ENCODE data around the gene TRPV3. TPM values are rescaled to one million over a fixed set of nuclear protein-coding genes. Genes with fewer than 3 reads are reported as not detected.

The TRPV3 gene
- total and polyA plus RNA-seq, 9 of the 15 experiments (the other 6 are each of a cell fraction or from before 2014, with no cell fraction given) = 0.03 to 0.42 (median 0.11) TPM; not detected in 1

Other genes starting within 250 kb of the TRPV3 start
Only the 7 nearest of the 14 such genes appear.
- gene SPATA22, start 86.0 kb downstream of the TRPV3 start, total RNA-seq (2014; rRNA removed) = 0.16 and 0.18 TPM in 2 replicates
- 0.44 and 0.73 TPM in 2 replicates for gene SPATA22, start 86.0 kb downstream of the TRPV3 start, total RNA-seq (2014; rRNA removed; fragmentation: Illumina TruSeq; extraction: Trizol)
- gene SPATA22, start 86.0 kb downstream of the TRPV3 start, total RNA-seq (2015; rRNA removed; fragmentation: Illumina TruSeq; extraction: Trizol) = 0.33 and 0.38 TPM in 2 replicates
- 0.33 TPM in 1 of 2 replicates, not detected in the other for gene SPATA22, start 86.0 kb downstream of the TRPV3 start, total RNA-seq (2021)
- gene SPATA22, start 86.0 kb downstream of the TRPV3 start, polyA plus RNA-seq (2011; rRNA removed) = 0.17 TPM in 1 of 2 replicates, not detected in the other
- gene SPATA22, start 86.0 kb downstream of the TRPV3 start, polyA plus RNA-seq (2014; fragmentation: Illumina TruSeq; extraction: Trizol) = 0.62 and 0.77 TPM in 2 replicates
- gene SPATA22, start 86.0 kb downstream of the TRPV3 start, polyA plus RNA-seq (2014; fragmentation: Nextera tagmentation; extraction: Ambion mirVana) = under 1 TPM; 0.48 to 0.66 TPM
- gene SPATA22, start 86.0 kb downstream of the TRPV3 start, polyA plus RNA-seq (2014; rRNA removed) = 0.36 and 0.53 TPM in 2 replicates
- not detected in 2 replicates for gene ASPA, start 81.8 kb downstream of the TRPV3 start, total RNA-seq (2014; rRNA removed)
- gene ASPA, start 81.8 kb downstream of the TRPV3 start, total RNA-seq (2014; rRNA removed; fragmentation: Illumina TruSeq; extraction: Trizol) = not detected in 2 replicates
- not detected in 2 replicates for gene ASPA, start 81.8 kb downstream of the TRPV3 start, total RNA-seq (2015; rRNA removed; fragmentation: Illumina TruSeq; extraction: Trizol)
- not detected in 2 replicates for gene ASPA, start 81.8 kb downstream of the TRPV3 start, total RNA-seq (2021)
- not detected in 2 replicates for gene ASPA, start 81.8 kb downstream of the TRPV3 start, polyA plus RNA-seq (2011; rRNA removed)
- gene ASPA, start 81.8 kb downstream of the TRPV3 start, polyA plus RNA-seq (2014; fragmentation: Illumina TruSeq; extraction: Trizol) = not detected in 2 replicates
- gene ASPA, start 81.8 kb downstream of the TRPV3 start, polyA plus RNA-seq (2014; fragmentation: Nextera tagmentation; extraction: Ambion mirVana) = not detected
- gene ASPA, start 81.8 kb downstream of the TRPV3 start, polyA plus RNA-seq (2014; rRNA removed) = not detected in 2 replicates
- gene TRPV1, start 51.6 kb upstream of the TRPV3 start, total RNA-seq (2014; rRNA removed) = 0.08 TPM in 1 of 2 replicates, not detected in the other
- gene TRPV1, start 51.6 kb upstream of the TRPV3 start, total RNA-seq (2014; rRNA removed; fragmentation: Illumina TruSeq; extraction: Trizol) = 0.11 TPM in 1 of 2 replicates, not detected in the other
- gene TRPV1, start 51.6 kb upstream of the TRPV3 start, total RNA-seq (2015; rRNA removed; fragmentation: Illumina TruSeq; extraction: Trizol) = 0.15 TPM in 1 of 2 replicates, not detected in the other
- gene TRPV1, start 51.6 kb upstream of the TRPV3 start, total RNA-seq (2021) = 0.11 and 0.20 TPM in 2 replicates
- 0.12 and 0.18 TPM in 2 replicates for gene TRPV1, start 51.6 kb upstream of the TRPV3 start, polyA plus RNA-seq (2011; rRNA removed)
- gene TRPV1, start 51.6 kb upstream of the TRPV3 start, polyA plus RNA-seq (2014; fragmentation: Illumina TruSeq; extraction: Trizol) = 0.09 and 0.12 TPM in 2 replicates
- gene TRPV1, start 51.6 kb upstream of the TRPV3 start, polyA plus RNA-seq (2014; fragmentation: Nextera tagmentation; extraction: Ambion mirVana) = under 1 TPM in 1 of 2 experiments, not detected in 1; 0.01 TPM
- gene TRPV1, start 51.6 kb upstream of the TRPV3 start, polyA plus RNA-seq (2014; rRNA removed) = 0.09 and 0.12 TPM in 2 replicates
- 16.3 and 20.2 TPM in 2 replicates for gene SHPK, start 78.4 kb upstream of the TRPV3 start, total RNA-seq (2014; rRNA removed)
- 7.2 and 10.0 TPM in 2 replicates for gene SHPK, start 78.4 kb upstream of the TRPV3 start, total RNA-seq (2014; rRNA removed; fragmentation: Illumina TruSeq; extraction: Trizol)
- 11.8 and 12.3 TPM in 2 replicates for gene SHPK, start 78.4 kb upstream of the TRPV3 start, total RNA-seq (2015; rRNA removed; fragmentation: Illumina TruSeq; extraction: Trizol)
- 14.2 and 14.9 TPM in 2 replicates for gene SHPK, start 78.4 kb upstream of the TRPV3 start, total RNA-seq (2021)
- 12.6 and 13.1 TPM in 2 replicates for gene SHPK, start 78.4 kb upstream of the TRPV3 start, polyA plus RNA-seq (2011; rRNA removed)
- gene SHPK, start 78.4 kb upstream of the TRPV3 start, polyA plus RNA-seq (2014; fragmentation: Illumina TruSeq; extraction: Trizol) = 12.2 and 12.8 TPM in 2 replicates
- 1 to 10 TPM; 2.5 to 2.6 TPM for gene SHPK, start 78.4 kb upstream of the TRPV3 start, polyA plus RNA-seq (2014; fragmentation: Nextera tagmentation; extraction: Ambion mirVana)
- 10.5 and 11.2 TPM in 2 replicates for gene SHPK, start 78.4 kb upstream of the TRPV3 start, polyA plus RNA-seq (2014; rRNA removed)
- 4.8 and 5.6 TPM in 2 replicates for gene CTNS, start 78.9 kb upstream of the TRPV3 start, total RNA-seq (2014; rRNA removed)
- 3.5 TPM in 2 replicates for gene CTNS, start 78.9 kb upstream of the TRPV3 start, total RNA-seq (2014; rRNA removed; fragmentation: Illumina TruSeq; extraction: Trizol)
- 4.9 and 5.8 TPM in 2 replicates for gene CTNS, start 78.9 kb upstream of the TRPV3 start, total RNA-seq (2015; rRNA removed; fragmentation: Illumina TruSeq; extraction: Trizol)
- gene CTNS, start 78.9 kb upstream of the TRPV3 start, total RNA-seq (2021) = 6.2 and 7.3 TPM in 2 replicates
- 4.2 and 4.6 TPM in 2 replicates for gene CTNS, start 78.9 kb upstream of the TRPV3 start, polyA plus RNA-seq (2011; rRNA removed)
- gene CTNS, start 78.9 kb upstream of the TRPV3 start, polyA plus RNA-seq (2014; fragmentation: Illumina TruSeq; extraction: Trizol) = 6.7 and 7.8 TPM in 2 replicates
- 1 to 10 TPM in 1 of 2 experiments, under 1 TPM in 1; 0.66 to 1.0 TPM for gene CTNS, start 78.9 kb upstream of the TRPV3 start, polyA plus RNA-seq (2014; fragmentation: Nextera tagmentation; extraction: Ambion mirVana)
- gene CTNS, start 78.9 kb upstream of the TRPV3 start, polyA plus RNA-seq (2014; rRNA removed) = 6.0 and 8.4 TPM in 2 replicates
- gene TAX1BP3, start 110.8 kb upstream of the TRPV3 start, total RNA-seq (2014; rRNA removed) = 10.9 and 17.5 TPM in 2 replicates
- gene TAX1BP3, start 110.8 kb upstream of the TRPV3 start, total RNA-seq (2014; rRNA removed; fragmentation: Illumina TruSeq; extraction: Trizol) = 4.1 and 4.4 TPM in 2 replicates
- 7.9 and 8.2 TPM in 2 replicates for gene TAX1BP3, start 110.8 kb upstream of the TRPV3 start, total RNA-seq (2015; rRNA removed; fragmentation: Illumina TruSeq; extraction: Trizol)
- 14.5 and 15.4 TPM in 2 replicates for gene TAX1BP3, start 110.8 kb upstream of the TRPV3 start, total RNA-seq (2021)
- gene TAX1BP3, start 110.8 kb upstream of the TRPV3 start, polyA plus RNA-seq (2011; rRNA removed) = 6.2 and 10.7 TPM in 2 replicates
- gene TAX1BP3, start 110.8 kb upstream of the TRPV3 start, polyA plus RNA-seq (2014; fragmentation: Illumina TruSeq; extraction: Trizol) = 5.8 and 13.9 TPM in 2 replicates
- 1 to 10 TPM in 1 of 2 experiments, under 1 TPM in 1; 0.99 to 2.5 TPM for gene TAX1BP3, start 110.8 kb upstream of the TRPV3 start, polyA plus RNA-seq (2014; fragmentation: Nextera tagmentation; extraction: Ambion mirVana)
- 6.4 and 8.5 TPM in 2 replicates for gene TAX1BP3, start 110.8 kb upstream of the TRPV3 start, polyA plus RNA-seq (2014; rRNA removed)
- 27.7 and 40.0 TPM in 2 replicates for gene EMC6, start 111.0 kb upstream of the TRPV3 start, total RNA-seq (2014; rRNA removed)
- gene EMC6, start 111.0 kb upstream of the TRPV3 start, total RNA-seq (2014; rRNA removed; fragmentation: Illumina TruSeq; extraction: Trizol) = 17.6 and 18.8 TPM in 2 replicates
- 31.7 and 34.3 TPM in 2 replicates for gene EMC6, start 111.0 kb upstream of the TRPV3 start, total RNA-seq (2015; rRNA removed; fragmentation: Illumina TruSeq; extraction: Trizol)
- gene EMC6, start 111.0 kb upstream of the TRPV3 start, total RNA-seq (2021) = 57.3 and 57.8 TPM in 2 replicates
- 22.8 and 24.3 TPM in 2 replicates for gene EMC6, start 111.0 kb upstream of the TRPV3 start, polyA plus RNA-seq (2011; rRNA removed)
- 24.9 and 28.6 TPM in 2 replicates for gene EMC6, start 111.0 kb upstream of the TRPV3 start, polyA plus RNA-seq (2014; fragmentation: Illumina TruSeq; extraction: Trizol)
- 1 to 10 TPM; 2.9 to 6.8 TPM for gene EMC6, start 111.0 kb upstream of the TRPV3 start, polyA plus RNA-seq (2014; fragmentation: Nextera tagmentation; extraction: Ambion mirVana)
- gene EMC6, start 111.0 kb upstream of the TRPV3 start, polyA plus RNA-seq (2014; rRNA removed) = 136 and 159 TPM in 2 replicates